ENCODE data around the gene CEACAM3.
"Not testable (repeated sequence)": the region's sequence is repeated elsewhere in the genome, so short reads cannot be mapped to it uniquely, and the experiment has no call there.

The CEACAM3 gene

DNA sequence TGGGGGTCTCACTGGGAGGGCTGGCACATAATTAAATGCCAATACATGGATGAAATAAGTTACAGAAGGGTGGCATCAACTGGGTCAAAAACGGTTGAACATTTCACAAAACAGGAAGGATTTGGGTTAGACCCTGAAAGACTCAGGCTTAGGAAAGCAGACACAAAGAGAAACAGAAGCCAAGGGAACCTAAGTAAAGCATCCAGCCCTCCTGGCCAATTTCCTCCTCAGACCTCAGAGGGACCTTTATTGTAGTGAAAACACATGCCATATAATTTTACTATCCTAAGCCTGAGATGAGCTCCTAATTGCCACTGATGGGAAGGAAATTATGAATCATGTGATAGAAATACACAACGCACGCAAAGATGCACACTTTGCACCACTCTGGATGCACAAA lies 12.1 kb upstream of the CEACAM3 start:
- TF ChIP-seq, protein P1, sequence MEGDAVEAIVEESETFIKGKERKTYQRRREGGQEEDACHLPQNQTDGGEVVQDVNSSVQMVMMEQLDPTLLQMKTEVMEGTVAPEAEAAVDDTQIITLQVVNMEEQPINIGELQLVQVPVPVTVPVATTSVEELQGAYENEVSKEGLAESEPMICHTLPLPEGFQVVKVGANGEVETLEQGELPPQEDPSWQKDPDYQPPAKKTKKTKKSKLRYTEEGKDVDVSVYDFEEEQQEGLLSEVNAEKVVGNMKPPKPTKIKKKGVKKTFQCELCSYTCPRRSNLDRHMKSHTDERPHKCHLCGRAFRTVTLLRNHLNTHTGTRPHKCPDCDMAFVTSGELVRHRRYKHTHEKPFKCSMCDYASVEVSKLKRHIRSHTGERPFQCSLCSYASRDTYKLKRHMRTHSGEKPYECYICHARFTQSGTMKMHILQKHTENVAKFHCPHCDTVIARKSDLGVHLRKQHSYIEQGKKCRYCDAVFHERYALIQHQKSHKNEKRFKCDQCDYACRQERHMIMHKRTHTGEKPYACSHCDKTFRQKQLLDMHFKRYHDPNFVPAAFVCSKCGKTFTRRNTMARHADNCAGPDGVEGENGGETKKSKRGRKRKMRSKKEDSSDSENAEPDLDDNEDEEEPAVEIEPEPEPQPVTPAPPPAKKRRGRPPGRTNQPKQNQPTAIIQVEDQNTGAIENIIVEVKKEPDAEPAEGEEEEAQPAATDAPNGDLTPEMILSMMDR (conservative IDR thresholded peaks at IDR 0.05; ENCODE audit: low read length): no peak
- no peak for DNase-seq (ENCODE audit: low read depth)

DNA sequence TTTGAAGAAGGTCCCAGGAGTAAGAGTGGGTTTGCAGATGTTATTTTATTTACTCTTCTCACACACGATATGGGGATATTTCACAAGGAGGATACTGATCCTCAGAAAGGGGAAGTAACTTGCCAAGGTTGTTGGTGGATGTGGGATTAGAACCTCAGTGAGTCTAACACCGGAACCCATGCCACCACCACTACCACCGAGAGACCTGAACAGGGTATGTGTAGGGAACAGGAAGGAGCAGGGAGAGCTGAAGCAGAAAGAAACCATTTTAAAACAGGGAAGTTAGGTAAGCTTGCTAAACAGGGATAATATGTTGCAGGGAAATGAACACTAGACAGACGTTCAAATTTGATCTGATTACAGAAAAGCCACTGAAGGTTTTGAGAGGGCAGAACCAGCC lies 11.6 kb upstream of the CEACAM3 start:
- DNase-seq (ENCODE audit: low read depth): no peak
- TF ChIP-seq, protein P1 (conservative IDR thresholded peaks at IDR 0.05; ENCODE audit: low read length): no peak
- H3K4me3 ChIP-seq (ENCODE audit: low read length): no peak overlapping the region

More for the DNA sequence above, 12.1 kb upstream of the CEACAM3 start:
- no peak overlapping the region for H3K4me3 ChIP-seq (ENCODE audit: low read length)

DNA sequence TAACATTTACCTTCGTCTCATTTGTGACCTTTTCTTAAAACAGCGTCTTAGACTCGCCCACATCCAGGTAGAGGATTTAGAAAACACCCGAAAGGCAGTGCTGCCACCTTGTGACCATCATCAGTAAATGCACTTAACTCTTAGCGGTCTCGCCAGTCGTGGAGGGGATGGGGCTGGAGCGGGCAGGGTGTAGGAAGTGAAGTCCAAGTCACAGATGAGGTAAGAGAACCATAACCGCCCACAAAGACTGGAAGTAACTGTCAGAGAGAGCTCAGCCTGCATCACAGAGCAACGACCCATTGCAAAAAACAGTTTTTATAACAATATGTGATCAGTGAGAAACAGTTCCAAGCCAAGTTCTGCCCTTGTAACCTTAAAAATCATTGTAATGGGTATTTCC lies 10.7 kb upstream of the CEACAM3 start:
- H3K4me3 ChIP-seq (ENCODE audit: low read length): no peak overlapping the region
- DNase-seq (ENCODE audit: low read depth): peak; percentile 61
- TF ChIP-seq, protein P1 (conservative IDR thresholded peaks at IDR 0.05; ENCODE audit: low read length): peak; percentile 83

DNA sequence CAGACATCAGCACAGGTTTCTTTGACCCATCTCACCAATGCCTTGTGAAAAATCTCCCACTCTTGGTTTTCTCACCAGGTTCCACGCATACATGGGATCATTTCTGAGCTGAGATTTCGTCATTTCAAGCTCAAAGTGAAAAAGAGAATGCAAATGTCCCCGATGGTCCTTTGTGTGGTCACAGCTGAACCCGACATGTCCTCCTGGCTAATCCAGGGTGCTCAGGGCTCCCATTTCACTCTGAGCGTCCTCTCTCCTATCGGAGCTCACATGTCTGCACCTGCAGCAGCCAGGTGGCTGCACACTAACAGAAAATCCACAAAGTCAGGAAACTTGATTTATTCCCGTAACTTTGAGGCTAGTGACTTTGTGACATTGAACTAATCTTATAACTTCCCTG lies 9.3 kb upstream of the CEACAM3 start:
- no peak for DNase-seq (ENCODE audit: low read depth)
- H3K4me3 ChIP-seq (ENCODE audit: low read length): no peak overlapping the region
- TF ChIP-seq, protein P1 (conservative IDR thresholded peaks at IDR 0.05; ENCODE audit: low read length): no peak

DNA sequence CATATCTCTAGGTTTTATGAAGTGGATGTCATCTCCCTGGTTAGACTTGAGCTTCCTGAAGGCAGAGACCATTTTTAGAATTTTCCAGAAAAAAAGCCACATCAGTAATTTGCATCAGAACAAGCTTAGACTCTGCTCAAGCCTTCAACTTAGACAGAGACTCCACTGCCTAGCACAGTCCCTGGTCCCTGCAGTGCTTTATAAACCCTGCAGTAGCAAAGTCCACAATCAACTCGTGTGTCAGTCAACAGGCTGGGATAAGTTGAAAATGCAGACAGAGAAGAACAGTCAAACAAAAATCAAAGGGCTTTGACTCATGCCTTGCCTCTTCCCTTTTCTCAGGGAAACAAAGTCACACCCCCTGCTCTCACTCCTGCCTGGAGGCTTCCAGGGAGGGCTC lies 7.9 kb upstream of the CEACAM3 start:
- DNase-seq (ENCODE audit: low read depth); H3K4me3 ChIP-seq (ENCODE audit: low read length): not testable (repeated sequence)

DNA sequence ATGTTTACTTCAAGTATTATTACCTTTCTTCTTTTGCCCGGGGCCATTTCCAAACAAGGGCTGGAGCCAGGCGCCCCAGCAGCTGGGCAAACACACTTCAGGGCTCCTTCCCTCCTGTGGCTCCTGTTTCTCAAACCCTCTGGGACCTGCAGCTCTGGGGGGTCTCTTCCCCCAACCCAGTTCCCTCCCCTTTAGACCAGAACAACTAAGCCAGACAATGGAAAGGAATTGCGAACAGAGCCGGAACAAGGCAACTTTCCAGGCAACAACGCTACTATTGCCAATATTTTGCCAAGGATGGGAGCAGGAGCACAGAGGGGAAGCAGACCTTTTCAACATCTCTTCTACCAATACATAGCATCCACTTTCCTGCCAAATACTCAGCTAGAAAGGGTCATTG lies 7.3 kb upstream of the CEACAM3 start:
- H3K4me3 ChIP-seq (ENCODE audit: low read length); DNase-seq (ENCODE audit: low read depth): not testable (repeated sequence)

DNA sequence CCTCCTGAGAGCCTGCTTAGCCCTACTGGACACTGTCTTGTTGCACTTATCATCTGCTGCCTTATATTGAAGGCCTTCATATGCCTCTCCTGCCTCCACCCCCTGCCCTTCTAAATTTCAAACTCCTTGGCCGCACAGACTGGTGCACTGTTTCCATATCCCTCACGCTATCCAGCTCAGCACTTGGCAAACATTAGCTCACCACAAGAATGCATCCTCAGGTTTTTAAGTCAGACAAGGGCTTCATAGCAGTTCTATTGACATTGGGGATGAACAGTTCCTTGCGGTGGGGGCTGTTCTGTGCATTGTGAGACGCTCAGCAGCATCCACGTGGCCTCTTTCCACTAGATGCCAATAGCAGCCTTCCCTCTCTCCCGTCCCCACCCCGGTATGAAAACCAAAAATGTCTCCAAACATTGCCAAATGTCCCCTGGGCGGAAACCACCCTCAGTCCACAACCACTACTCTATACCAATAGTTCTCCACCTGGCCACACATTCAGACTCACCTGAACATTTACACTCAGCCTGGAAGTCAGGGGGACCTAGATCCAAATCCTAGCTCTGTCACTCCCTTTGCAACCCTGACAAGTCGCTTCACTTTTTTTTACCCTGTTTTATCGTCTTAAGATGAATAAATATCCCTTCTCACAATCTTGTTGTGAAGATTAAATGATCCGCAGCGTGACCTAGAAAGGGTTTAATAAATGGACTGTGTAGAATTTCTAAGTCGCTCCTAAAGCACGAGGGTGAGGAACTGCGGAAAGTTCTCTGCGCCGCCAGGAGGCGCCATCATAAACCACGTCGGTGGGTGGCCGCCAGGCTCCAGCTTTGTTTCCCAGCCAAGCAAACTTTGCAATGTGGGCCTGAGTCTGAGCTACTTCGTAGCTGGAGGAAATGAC lies 3.6 kb upstream of the CEACAM3 start:
- no peak overlapping the region for H3K4me3 ChIP-seq (ENCODE audit: low read length)
- TF ChIP-seq, protein P1 (conservative IDR thresholded peaks at IDR 0.05; ENCODE audit: low read length): peak; percentile 58
- DNase-seq (ENCODE audit: low read depth): peak; percentile 59

DNA sequence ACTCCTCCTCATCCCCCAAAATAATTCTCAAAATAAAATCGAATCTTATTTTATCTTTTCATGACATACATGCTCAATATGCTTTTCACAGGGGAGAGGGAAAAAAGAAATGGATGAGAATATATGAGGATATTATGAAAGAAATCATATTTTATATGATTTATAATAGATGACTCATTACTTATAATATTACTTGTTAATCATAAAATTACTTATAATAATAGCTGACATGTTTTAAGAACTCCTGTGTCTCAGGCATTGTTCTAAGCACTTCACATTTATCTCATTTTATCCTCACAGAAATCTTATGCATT lies 3.0 kb upstream of the CEACAM3 start:
- no peak overlapping the region for H3K4me3 ChIP-seq (ENCODE audit: low read length)
- no peak for DNase-seq (ENCODE audit: low read depth)
- TF ChIP-seq, protein P1 (conservative IDR thresholded peaks at IDR 0.05; ENCODE audit: low read length): no peak
